NCI-H226 (cell line): ENCODE measurements around the gene TMCC3.

Experiments
- DNase-seq: peaks from one replicate; pipeline ENCODE4 v3.0.0-alpha.2; 2015

The TMCC3 gene

GRCh38 chr12:94671917-94672316, 21.6 kb upstream of the TMCC3 start:
- DNase-seq = no peak

GRCh38 chr12:94670898-94671297, 20.5 kb upstream of the TMCC3 start:
- DNase-seq = no peak

- no peak for DNase-seq
Measured at GRCh38 chr12:94670075-94670474, 19.7 kb upstream of the TMCC3 start.

DNA sequence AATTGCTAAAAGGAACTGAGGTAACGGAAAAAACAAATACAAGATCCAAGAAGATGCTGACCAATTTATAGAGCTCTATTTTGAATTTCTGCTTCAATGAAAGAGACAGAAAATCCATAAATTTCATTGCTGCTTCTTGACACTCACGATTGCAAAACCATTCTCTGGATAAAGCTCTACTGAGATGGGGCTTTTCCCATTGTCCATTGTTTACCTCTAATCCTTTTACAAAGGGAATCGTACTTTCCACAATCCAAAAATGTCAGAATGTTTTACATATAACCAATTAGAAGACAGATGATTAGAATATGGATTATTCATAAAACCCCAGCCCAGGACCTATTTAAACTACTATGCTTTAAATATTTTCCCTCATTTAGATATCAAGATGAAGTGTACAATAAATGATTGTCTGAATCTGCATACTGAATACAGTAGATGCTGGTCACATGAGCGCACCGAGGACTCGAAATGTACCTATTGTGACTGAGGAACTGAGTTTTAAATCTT, 16.7 kb upstream of the TMCC3 start:
- DNase-seq = no peak

GRCh38 chr12:94666158-94666557, 15.8 kb upstream of the TMCC3 start:
- DNase-seq = no peak

- DNase-seq = no peak
Measured at GRCh38 chr12:94663702-94664101, 13.3 kb upstream of the TMCC3 start.

- DNase-seq = no peak
Measured at GRCh38 chr12:94663071-94663470, 12.7 kb upstream of the TMCC3 start.

GRCh38 chr12:94660436-94660835, 10.1 kb upstream of the TMCC3 start:
- DNase-seq = no peak

DNA sequence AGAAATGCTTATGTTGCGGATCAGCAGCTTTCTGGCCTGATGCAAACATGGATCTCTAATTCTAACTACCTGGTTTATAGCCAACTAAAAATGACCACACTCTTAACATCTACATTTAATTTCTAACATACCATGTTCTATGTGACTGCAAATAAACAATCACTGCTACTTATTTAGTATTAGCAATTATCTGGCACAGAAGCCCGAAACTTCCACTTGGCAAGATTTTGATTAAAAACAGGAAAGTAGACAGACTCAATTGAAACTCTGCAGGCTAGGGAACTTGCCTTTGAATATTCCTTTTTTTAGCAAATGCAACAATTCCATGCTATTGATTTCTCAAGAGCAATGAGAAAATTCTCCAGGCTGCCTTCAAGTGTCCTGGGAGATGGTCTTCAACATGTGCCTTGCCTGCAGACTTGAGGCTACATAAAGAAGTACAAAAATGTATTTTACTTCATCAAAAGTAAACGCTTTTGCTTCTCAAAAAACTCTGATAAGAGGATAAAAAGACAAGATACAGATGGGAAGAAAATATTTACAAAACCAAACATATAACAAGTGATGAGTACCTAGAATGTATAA, 9.1 kb upstream of the TMCC3 start:
- DNase-seq = no peak

- no peak for DNase-seq
Measured at GRCh38 chr12:94658931-94659330, 8.6 kb upstream of the TMCC3 start.

- DNase-seq = no peak
Measured at GRCh38 chr12:94656556-94656955, 6.2 kb upstream of the TMCC3 start.

DNA sequence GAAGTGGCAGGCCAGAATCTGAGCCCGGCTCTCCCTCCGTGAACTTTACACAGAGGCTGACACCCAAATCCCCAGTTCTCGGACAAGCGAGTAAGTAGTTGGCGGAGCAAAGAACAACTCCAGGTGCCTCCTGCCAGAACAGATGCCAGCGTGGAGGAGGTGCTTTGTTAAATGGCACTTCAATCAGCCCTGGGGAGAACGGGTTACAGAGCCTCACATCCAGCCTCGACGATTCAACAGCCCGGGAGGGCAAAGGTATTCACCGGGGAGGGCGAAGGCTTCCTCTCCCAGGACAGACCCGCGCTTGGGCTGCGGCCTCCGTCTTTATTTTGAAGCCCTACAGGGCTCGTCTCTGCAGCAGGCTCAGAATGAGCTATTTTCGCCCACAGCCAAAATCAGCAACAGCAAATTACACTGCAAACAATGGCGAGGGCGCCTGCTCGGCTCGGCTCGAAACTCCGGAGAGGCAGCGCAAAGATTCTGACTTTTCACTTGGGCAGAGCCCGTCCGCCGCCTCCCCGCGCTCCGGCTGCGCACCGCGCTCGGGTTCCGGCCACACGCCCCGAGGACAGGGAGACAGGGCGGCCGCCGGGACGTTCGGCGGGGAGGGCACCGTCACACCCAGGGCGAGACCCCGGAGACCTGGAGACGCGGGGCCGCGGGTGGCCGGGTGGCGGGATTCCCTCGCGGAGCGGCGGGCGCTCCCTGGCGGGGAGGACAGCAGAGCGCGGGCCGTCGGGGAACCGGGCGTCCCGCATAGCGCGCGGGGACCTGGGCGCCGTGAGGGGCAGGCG, 811 bp downstream of the TMCC3 start:
- no peak for DNase-seq

DNA sequence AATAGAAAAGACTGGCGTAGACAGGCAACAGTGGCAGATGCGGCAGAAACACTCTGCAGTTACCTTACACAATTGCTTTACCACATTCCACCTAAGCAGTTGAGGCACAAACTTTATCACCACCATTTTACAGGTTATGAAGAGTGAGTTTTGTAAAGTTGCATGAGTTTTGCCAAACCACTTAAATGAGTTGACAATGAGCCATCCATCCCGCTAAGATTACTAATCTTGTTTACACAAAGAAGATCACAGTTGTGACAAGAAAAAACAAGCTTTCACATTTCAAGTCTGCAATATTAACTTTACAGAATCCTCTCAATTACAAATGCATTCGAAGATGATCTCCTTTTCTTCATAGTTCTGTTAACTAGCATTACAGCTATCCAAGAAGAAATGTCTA, 1.8 kb downstream of the TMCC3 start:
- no peak for DNase-seq

DNA sequence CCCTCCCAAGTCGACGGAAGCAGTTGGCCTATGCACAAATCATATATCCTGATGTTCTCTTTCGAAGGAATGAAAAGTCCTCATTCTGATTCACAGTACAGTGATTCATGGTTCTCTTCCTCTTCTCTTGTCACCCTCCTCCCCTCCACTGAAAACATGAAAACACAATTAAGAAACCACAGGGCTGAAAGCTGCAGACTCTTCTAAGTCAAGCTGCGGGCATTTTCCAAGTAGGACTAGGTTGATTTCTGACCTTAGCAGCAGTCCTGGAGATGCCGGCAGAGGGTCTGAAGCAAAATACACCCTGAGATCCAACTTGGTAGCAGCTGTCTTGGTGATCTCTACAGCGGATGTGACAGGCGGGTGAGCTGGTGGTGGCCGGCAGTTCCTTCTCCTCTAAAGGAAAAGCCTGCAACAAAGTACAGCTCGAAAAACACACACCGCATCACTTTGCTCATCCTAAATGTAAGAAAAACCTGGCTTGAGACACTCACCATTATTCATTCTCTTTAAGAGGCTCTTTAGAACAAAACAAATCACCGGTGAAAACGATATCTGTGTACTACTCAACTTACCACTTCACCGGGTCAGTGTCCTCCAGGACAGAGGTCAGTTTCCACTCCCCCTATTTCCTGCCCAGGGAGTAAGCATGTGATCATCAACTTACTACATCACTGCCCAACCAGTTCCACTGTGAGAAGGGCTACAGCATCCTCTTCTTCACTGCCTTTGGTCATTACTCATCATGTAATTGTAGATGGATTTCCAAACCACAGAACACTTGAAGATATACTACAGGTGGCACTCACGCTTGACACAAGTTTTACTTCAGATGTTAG, 6.0 kb downstream of the TMCC3 start:
- DNase-seq = peak; percentile 75

DNA sequence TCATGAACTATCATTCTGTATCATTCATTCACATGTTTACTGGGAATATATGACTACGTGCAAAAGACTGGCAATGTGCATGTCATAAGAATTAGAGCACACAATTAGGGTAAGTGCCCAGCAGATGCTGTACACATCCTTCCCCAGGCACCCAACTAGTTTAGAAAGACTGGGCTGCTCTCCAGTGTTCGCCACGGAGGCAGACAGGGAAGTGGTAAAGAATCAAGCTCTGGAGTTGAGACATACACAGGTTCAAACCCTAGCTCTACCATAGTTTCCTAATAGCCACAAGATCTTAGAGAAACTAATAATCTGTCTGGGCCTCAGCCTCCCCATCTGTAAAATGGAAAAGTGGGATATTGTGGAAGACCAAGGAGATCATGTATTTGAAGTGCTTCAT, 6.8 kb downstream of the TMCC3 start:
- no peak for DNase-seq

DNA sequence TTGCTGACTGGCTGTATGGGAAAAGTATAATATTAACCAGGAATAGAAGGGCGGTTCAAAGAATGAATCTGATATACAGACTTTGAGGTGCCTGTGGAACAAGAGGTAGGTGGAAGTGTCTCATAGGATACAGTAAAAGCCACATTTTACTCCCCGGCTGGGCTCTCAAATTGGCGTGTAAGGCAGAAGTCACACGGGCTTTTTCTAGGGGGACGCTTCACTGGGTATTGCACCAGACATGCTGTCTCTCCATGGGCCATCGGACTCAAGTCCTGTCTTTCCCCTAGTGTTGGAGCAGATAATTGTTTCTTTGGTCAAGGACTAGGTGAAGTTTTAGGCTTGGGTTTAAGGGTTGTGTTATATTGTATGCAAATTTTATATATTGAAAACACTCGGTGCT, 9.1 kb downstream of the TMCC3 start:
- DNase-seq = no peak

DNA sequence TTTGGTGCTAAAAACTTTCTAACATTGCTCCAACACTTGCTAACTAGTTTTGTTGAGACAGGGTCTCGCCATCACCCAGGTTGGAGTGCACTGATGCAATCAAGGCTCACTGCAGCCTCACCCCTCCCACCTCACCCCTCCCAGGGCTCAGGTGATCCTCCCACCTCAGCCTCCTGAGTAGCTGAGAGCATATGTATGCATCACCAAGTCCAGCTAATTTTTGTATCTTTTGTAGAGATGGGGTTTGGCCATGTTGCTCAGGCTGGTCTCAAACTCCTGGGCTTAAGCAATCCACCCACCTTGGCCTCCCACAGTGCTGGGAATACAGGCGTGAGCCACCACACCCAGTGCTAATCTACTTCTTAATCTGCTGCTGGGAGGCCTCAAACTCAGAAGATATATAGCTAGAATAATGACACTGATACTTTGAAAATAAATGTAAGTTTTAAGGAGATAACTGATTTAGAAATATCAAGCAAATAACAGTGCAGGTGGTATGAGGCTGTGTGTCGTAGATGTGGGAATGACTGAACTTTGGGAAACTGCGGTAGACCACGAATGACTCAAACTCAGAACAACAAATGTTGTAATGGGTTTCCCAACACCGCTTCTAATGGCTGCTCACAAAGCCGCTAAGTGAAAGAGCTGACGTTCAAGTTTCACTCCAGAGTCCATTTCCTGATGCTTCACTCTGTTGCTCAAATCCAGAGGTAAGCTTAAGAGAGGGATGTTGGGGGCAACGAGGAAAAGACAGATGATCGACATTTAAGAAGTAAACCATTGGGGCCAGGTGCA, 10.0 kb downstream of the TMCC3 start:
- DNase-seq = peak; percentile 49

DNA sequence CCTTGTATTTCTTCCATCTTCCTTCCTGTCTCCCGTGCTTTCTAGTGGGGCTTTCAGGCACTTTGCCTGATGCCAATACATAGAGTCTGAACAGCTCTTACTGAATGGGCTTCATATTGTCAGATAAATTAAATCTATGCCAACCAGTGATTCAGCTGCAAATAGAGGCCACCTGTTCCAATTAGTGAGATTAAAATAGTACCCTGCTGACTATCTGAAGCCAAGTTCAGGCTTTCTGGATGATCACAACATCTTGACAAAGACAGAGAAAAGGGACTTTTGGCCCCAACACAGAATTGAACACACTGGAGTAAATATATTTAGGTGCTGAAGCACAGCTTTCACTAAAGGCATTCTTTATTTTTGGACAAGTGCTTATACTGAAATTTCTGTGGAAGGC, 11.8 kb downstream of the TMCC3 start:
- no peak for DNase-seq

- DNase-seq = no peak
Measured at GRCh38 chr12:94637390-94638113, 12.8 kb downstream of the TMCC3 start.

DNA sequence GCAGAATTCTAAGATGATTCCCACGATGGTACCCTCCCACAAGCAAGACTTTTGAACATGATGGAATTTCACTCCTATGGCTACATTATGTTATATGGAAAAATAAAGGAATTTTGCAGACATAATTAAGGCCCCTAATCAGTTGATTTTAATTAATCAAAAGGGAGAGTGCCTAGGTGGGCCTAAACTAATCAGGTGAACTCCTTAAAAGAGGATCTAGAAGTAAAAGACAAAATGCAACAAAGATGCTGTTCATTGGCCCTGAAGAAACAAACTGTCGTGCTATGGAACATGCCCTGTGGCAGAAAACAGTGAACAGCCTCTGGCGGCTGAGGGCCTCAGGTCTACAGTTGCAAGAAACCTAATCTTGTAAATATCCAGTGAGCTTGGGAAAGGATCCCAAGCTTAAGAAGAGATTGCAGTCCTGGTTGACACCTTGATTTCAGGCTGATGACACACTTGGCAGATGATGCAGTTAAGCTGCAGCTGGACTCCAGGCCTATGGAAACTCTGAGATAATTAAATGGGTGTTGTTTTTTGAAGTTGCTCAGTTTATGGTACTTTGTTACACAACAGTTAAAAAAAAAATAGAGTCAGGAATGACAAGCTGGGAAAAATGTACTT, 13.8 kb downstream of the TMCC3 start:
- DNase-seq = no peak

GRCh38 chr12:94634717-94635116, 15.6 kb downstream of the TMCC3 start:
- no peak for DNase-seq

GRCh38 chr12:94633401-94633800, 17.0 kb downstream of the TMCC3 start:
- no peak for DNase-seq
